ENCODE data around the gene PUS1. TPM values are rescaled to one million over a fixed set of nuclear protein-coding genes. Genes with fewer than 3 reads are reported as not detected.

The PUS1 gene
- total and polyA plus RNA-seq, 9 of the 15 experiments (the other 6 are each of a cell fraction or from before 2014, with no cell fraction given) = 1.9 to 90.8 (median 30.0) TPM

- no peak for TF ChIP-seq CREB3L1 (IDR thresholded peaks at IDR 0.05; ENCODE audit: borderline replicate concordance, low read depth)
- no peak for TF ChIP-seq NR0B1 (IDR thresholded peaks at IDR 0.05; ENCODE audit: partially characterized antibody)
- peak in 1 of 3 experiments; percentile 38; a peak in 2 of 6 replicates for TF ChIP-seq CTCF (IDR thresholded peaks at IDR 0.05 in 2 of 3, conservative IDR thresholded peaks at IDR 0.05 in 1 of 3; ENCODE audit: insufficient read depth in 2 of 3, low read depth in 1 of 3, low read length in 3 of 3)
- TF ChIP-seq EGR1 (conservative IDR thresholded peaks at IDR 0.05) = peak; percentile 58
- TF ChIP-seq POLR2G (IDR thresholded peaks at IDR 0.05; ENCODE audit: low read depth, low read length) = peak; percentile 57; the same call in 1 of the 2 replicates
- no peak for TF ChIP-seq ZNF165 (CRISPR knock-in tag; IDR thresholded peaks at IDR 0.05; ENCODE audit: borderline replicate concordance)
- no peak for TF ChIP-seq TARDBP (IDR thresholded peaks at IDR 0.05)
- TF ChIP-seq ZBTB33 (CRISPR knock-in tag; IDR thresholded peaks at IDR 0.05) = peak; percentile 92
- no peak for TF ChIP-seq SMC3 (conservative IDR thresholded peaks at IDR 0.05; ENCODE audit: insufficient read depth, low read depth, low read length)
- TF ChIP-seq KHSRP (IDR thresholded peaks at IDR 0.05) = no peak
- TF ChIP-seq ZNF699 (CRISPR knock-in tag; IDR thresholded peaks at IDR 0.05; ENCODE audit: insufficient replicate concordance) = no peak
- TF ChIP-seq ETV6 (IDR thresholded peaks at IDR 0.05; ENCODE audit: borderline replicate concordance in 1 of 2, low read depth in 2 of 2, low read length in 1 of 2) = no peak
- TF ChIP-seq ETV6 (CRISPR knock-in tag; IDR thresholded peaks at IDR 0.05; ENCODE audit: borderline replicate concordance) = no peak
- no peak for TF ChIP-seq NONO (IDR thresholded peaks at IDR 0.05; ENCODE audit: low read depth in 2 of 2, low read length in 1 of 2)
- TF ChIP-seq ZBTB17 (CRISPR knock-in tag; IDR thresholded peaks at IDR 0.05) = no peak
Observed at GRCh38 chr12:131912518-131913274, 16.4 kb upstream of the PUS1 start (continued).
